Fibroblast of lung (primary cell): ENCODE data around the gene MAPK8. TPM values are rescaled to one million over a fixed set of nuclear protein-coding genes. Genes with fewer than 3 reads are reported as not detected.

Experiments
- DNase-seq, 2 donors: peaks; one replicate each; pipeline versions ENCODE4 v3.0.0 to v3.0.0-alpha.2; 2010; ENCODE audit warnings: low read depth in 2 of 2
- H2AFZ ChIP-seq: 2 replicates; pipeline ENCODE4 v1.5.1; 2012; ENCODE audit warnings: low read length, control low read depth, inconsistent platforms
- H3K27ac ChIP-seq: 2 replicates; pipeline ENCODE4 v1.5.1; 2011; ENCODE audit warnings: low read length, control low read depth; ENCODE audit not compliant: insufficient read depth
- H3K27me3 ChIP-seq: 2 replicates; pipeline ENCODE4 v1.5.1; 2011; ENCODE audit warnings: mild to moderate bottlenecking, low read length; ENCODE audit not compliant: control insufficient read depth, insufficient read depth
- H3K36me3 ChIP-seq: 2 replicates; pipeline ENCODE4 v1.5.1; 2011; ENCODE audit warnings: low read length; ENCODE audit not compliant: control insufficient read depth, insufficient read depth
- H3K4me1 ChIP-seq: 2 replicates; pipeline ENCODE4 v1.5.1; 2011; ENCODE audit warnings: low read length; ENCODE audit not compliant: control insufficient read depth, insufficient read depth; ENCODE audit errors: extremely low read depth
- H3K4me2 ChIP-seq: 2 replicates; pipeline ENCODE4 v1.5.1; 2011; ENCODE audit warnings: low read length, control low read depth; ENCODE audit not compliant: insufficient read depth; ENCODE audit errors: extremely low read depth
- H3K4me3 ChIP-seq, 4 experiments: fragments of 200-600 bp in 1 of 4; sonication (generic) in 1 of 4; replicated peaks in 1 of 4; 2 replicates each; pipeline ENCODE4 v1.5.1; 2011 to 2016; ENCODE audit warnings: low read length in 4 of 4, low read depth in 3 of 4, mild to moderate bottlenecking in 3 of 4, control low read depth in 2 of 4, inconsistent platforms in 1 of 4, mixed read lengths in 1 of 4; ENCODE audit not compliant: insufficient read depth in 1 of 4; ENCODE audit errors: control extremely low read depth in 1 of 4
- H3K79me2 ChIP-seq: 2 replicates; pipeline ENCODE4 v1.5.1; 2012; ENCODE audit warnings: mild to moderate bottlenecking, low read length, inconsistent platforms; ENCODE audit not compliant: control insufficient read depth, insufficient read depth
- H3K9ac ChIP-seq: 2 replicates; pipeline ENCODE4 v1.5.1; 2011; ENCODE audit warnings: mild to moderate bottlenecking, low read length, control low read depth; ENCODE audit not compliant: insufficient read depth
- H3K9me3 ChIP-seq: 2 replicates; pipeline ENCODE4 v1.5.1; 2012; ENCODE audit warnings: low read depth, low read length; ENCODE audit not compliant: control insufficient read depth, insufficient read depth
- H4K20me1 ChIP-seq: 2 replicates; pipeline ENCODE4 v1.5.1; 2011; ENCODE audit warnings: low read length; ENCODE audit not compliant: control insufficient read depth, insufficient read depth; ENCODE audit errors: extremely low read depth
- CTCF ChIP-seq, 2 donors: IDR thresholded peaks in 1 of 2; conservative IDR thresholded peaks in 1 of 2; 1 replicate in 1 of 2; 2 replicates in 1 of 2; pipeline ENCODE4 v1.5.1; 2011 to 2012; ENCODE audit warnings: low read length in 2 of 2, control low read depth in 1 of 2, inconsistent platforms in 1 of 2, low read depth in 1 of 2, mild to moderate bottlenecking in 1 of 2
- EZH2 ChIP-seq: IDR thresholded peaks from 2 replicates; pipeline ENCODE4 v1.5.1; 2012; ENCODE audit warnings: low read length, control low read depth, mild to moderate bottlenecking; ENCODE audit errors: missing control alignments
- polyA plus RNA-seq, 2 donors: library from polyadenylated mRNA; depleted of rRNA in 1 of 2; stranded (reverse) in 1 of 2; unstranded in 1 of 2; fragments of >200 nt; gene quantifications; 2 replicates each; pipeline ENCODE4 v1.2.1, GENCODE V29; 2011 to 2012; ENCODE audit warnings: missing spikeins in 1 of 2
- total RNA-seq: library from RNA; depleted of rRNA; stranded (reverse); fragments of >200 nt; gene quantifications from 2 replicates; pipeline ENCODE4 v1.2.1, GENCODE V29; 2014

MAPK8 gene
- total and polyA plus RNA-seq, 2 donors (not counting 1 experiment from before 2014, with no cell fraction given): 29.4 to 53.7 TPM

- no peak for TF ChIP-seq EZH2
- TF ChIP-seq CTCF (conservative IDR thresholded peaks at IDR 0.05 in 1 of 2, IDR thresholded peaks at IDR 0.05 in 1 of 2; ENCODE audit: low read depth in 1 of 2, low read length in 2 of 2): no peak
- no peaks in the 10 kb centered on the region for H3K36me3 ChIP-seq
- H3K9me3 ChIP-seq: no peaks in the 10 kb centered on the region
- H3K4me1 ChIP-seq: no peaks in the 10 kb centered on the region
- no peak overlapping the region for H3K27ac ChIP-seq
- no peak overlapping the region for H3K9ac ChIP-seq
- no peak for DNase-seq
- H3K27me3 ChIP-seq: no peaks in the 10 kb centered on the region
- H3K4me2 ChIP-seq: no peak overlapping the region
- H3K79me2 ChIP-seq: peaks cover 17% of the 10 kb centered on the region
- no peak overlapping the region for H3K4me3 ChIP-seq
- H4K20me1 ChIP-seq: no peaks in the 10 kb centered on the region
- no peak overlapping the region for H2AFZ ChIP-seq
Observed at GRCh38 chr10:48484911-48485310, 178.4 kb downstream of the MAPK8 start.

GRCh38 chr10:48485711-48486110 lies 179.2 kb downstream of the MAPK8 start:
- H3K27me3 ChIP-seq: no peaks in the 10 kb centered on the region
- H3K4me2 ChIP-seq: no peak overlapping the region
- H3K27ac ChIP-seq: no peak overlapping the region
- H3K4me3 ChIP-seq: no peak overlapping the region
- H3K4me1 ChIP-seq: no peaks in the 10 kb centered on the region
- no peaks in the 10 kb centered on the region for H3K36me3 ChIP-seq
- no peak for DNase-seq
- TF ChIP-seq EZH2: no peak
- no peak for TF ChIP-seq CTCF (conservative IDR thresholded peaks at IDR 0.05 in 1 of 2, IDR thresholded peaks at IDR 0.05 in 1 of 2; ENCODE audit: low read depth in 1 of 2, low read length in 2 of 2)
- H3K79me2 ChIP-seq: peaks cover 19% of the 10 kb centered on the region
- H4K20me1 ChIP-seq: no peaks in the 10 kb centered on the region
- H3K9ac ChIP-seq: no peak overlapping the region
- no peak overlapping the region for H2AFZ ChIP-seq
- no peaks in the 10 kb centered on the region for H3K9me3 ChIP-seq

- Histone ChIP-seq H3K4me2 (no peak overlapping the region), H2AFZ (no peak overlapping the region), H3K36me3 (no peaks in the 10 kb centered on the region), H3K4me1 (no peaks in the 10 kb centered on the region), H3K79me2 (peaks cover 24% of the 10 kb centered on the region), H3K27me3 (no peaks in the 10 kb centered on the region), H3K4me3 (no peak overlapping the region), H3K27ac (no peak overlapping the region), H3K9me3 (no peaks in the 10 kb centered on the region), H3K9ac (no peak overlapping the region), H4K20me1 (no peaks in the 10 kb centered on the region)
- TF ChIP-seq CTCF (conservative IDR thresholded peaks at IDR 0.05 in 1 of 2, IDR thresholded peaks at IDR 0.05 in 1 of 2; ENCODE audit: low read depth in 1 of 2, low read length in 2 of 2): no peak
- no peak for TF ChIP-seq EZH2
- DNase-seq: no peak
Observed at GRCh38 chr10:48487244-48487643, 180.8 kb downstream of the MAPK8 start.

Other genes with a start within 250 kb of the MAPK8 start
- not detected in 2 replicates for gene FRMPD2, start 32.0 kb upstream of the MAPK8 start, total RNA-seq
- 0.16 TPM in 1 of 2 replicates, not detected in the other for gene FRMPD2, start 32.0 kb upstream of the MAPK8 start, polyA plus RNA-seq